Central memory CD8-positive, alpha-beta T cell (primary cell): ENCODE results near the gene CCT3.
A peak's percentile ranks its signal among the peaks of the same experiment; 100 is the strongest.
"Not testable (repeated sequence)": the region's sequence is repeated elsewhere in the genome, so short reads cannot be mapped to it uniquely, and the experiment has no call there.

Source experiments
- ATAC-seq: fragments of 150-1000 bp; cut with Tn5 transposase; replicated peaks from 2 replicates; pipeline ENCODE4 v1.10.0; 2022; ENCODE audit warnings: mild to moderate bottlenecking, moderate FRiP score, moderate number of reproducible peaks; ENCODE audit not compliant: poor library complexity, severe bottlenecking; ENCODE audit errors: extremely low read depth
- DNase-seq, 2 donors: peaks; one replicate each; pipeline ENCODE4 v3.0.0; 2021; ENCODE audit warnings: low spot score in 2 of 2
- H3K27ac Mint-ChIP-seq: one replicate; pipeline ENCODE4 v1.8.0; 2022; ENCODE audit warnings: low read depth, mild to moderate bottlenecking, moderate library complexity, mixed read lengths
- H3K27me3 Mint-ChIP-seq: one replicate; pipeline ENCODE4 v1.8.0; 2022; ENCODE audit warnings: mixed read lengths
- H3K36me3 Mint-ChIP-seq: one replicate; pipeline ENCODE4 v1.8.0; 2022; ENCODE audit warnings: mild to moderate bottlenecking, moderate library complexity, mixed read lengths; ENCODE audit not compliant: insufficient read depth
- H3K4me1 Mint-ChIP-seq: one replicate; pipeline ENCODE4 v1.8.0; 2022; ENCODE audit warnings: mixed read lengths
- H3K4me3 Mint-ChIP-seq: one replicate; pipeline ENCODE4 v1.8.0; 2022; ENCODE audit warnings: mild to moderate bottlenecking, moderate library complexity, mixed read lengths
- H3K9me3 Mint-ChIP-seq: one replicate; pipeline ENCODE4 v1.8.0; 2022; ENCODE audit warnings: mixed read lengths

CCT3 gene

DNA sequence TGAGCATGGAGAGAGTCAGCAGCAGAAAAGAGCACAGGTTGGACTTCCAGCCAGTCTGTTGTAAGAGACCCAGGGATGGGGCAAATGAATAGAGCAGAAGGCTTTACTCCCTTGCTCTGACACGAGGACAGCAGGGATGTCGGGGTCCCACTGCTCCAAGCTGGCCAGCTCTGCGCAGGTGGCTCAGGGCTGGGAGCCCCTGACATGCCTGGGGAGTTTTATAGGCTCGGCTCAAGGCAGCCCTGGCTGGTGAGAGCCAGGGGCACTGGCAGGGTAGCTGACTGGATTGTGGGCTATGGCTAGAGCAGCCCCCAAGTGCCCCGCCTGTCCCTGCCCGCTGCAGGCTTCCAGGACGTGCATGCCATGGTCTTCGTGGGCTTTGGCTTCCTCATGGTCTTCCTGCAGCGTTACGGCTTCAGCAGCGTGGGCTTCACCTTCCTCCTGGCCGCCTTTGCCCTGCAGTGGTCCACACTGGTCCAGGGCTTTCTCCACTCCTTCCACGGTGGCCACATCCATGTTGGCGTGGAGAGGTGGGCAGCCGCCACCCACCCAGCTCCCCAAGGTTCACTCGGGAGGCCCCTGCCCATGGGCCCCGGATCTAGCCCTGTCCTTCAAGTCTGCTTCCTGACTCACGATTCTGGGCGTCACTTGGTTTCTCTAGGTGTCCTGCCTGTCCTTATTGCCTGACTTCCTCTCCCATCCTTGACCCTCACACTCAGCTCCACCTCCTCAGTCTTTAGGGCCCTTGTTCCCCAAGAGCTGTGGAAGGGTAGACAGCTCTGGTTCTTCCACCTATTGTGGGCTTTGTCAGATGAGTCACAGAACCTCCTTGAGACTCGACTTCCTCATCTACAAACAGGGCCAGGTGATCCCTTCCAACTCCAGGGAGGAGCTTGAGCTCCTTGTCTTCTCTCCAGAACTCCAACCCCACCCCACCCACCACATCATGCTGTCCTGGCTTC lies 39.1 kb upstream of the CCT3 start:
- no peaks in the 10 kb centered on the region for H3K4me1 Mint-ChIP-seq
- H3K27ac Mint-ChIP-seq: no peak overlapping the region
- no peaks in the 10 kb centered on the region for H3K9me3 Mint-ChIP-seq
- no peaks in the 10 kb centered on the region for H3K36me3 Mint-ChIP-seq
- DNase-seq: no peak
- no peak for ATAC-seq
- no peak overlapping the region for H3K4me3 Mint-ChIP-seq
- H3K27me3 Mint-ChIP-seq: peaks cover 16% of the 10 kb centered on the region

GRCh38 chr1:156376146-156376545 lies 38.1 kb upstream of the CCT3 start:
- no peaks in the 10 kb centered on the region for H3K4me1 Mint-ChIP-seq
- H3K27me3 Mint-ChIP-seq: peaks cover 24% of the 10 kb centered on the region
- H3K4me3 Mint-ChIP-seq: no peak overlapping the region
- ATAC-seq (no peak), DNase-seq (no peak)
- H3K9me3 Mint-ChIP-seq: no peaks in the 10 kb centered on the region
- no peak overlapping the region for H3K27ac Mint-ChIP-seq
- no peaks in the 10 kb centered on the region for H3K36me3 Mint-ChIP-seq

DNA sequence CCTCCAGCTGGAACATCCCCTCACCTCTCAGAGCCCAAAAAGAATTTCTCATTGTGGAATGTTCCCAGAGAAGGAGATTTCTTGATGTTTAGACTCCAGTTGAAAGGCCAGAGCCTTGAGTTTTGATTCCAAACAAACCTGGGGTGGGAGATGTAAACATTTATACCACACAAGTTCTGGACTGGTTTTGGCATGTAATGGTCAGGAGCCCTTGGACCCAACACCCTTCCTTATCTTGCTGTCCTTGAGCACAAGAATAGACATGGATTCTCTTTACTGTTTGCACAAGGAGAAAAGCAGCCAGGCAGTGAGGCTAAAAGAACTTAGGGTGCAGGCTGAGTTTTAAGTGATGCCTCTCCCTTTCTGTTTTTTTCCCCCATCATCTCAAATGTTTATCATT lies 35.5 kb upstream of the CCT3 start:
- no peak for ATAC-seq
- H3K27ac Mint-ChIP-seq: no peak overlapping the region
- no peaks in the 10 kb centered on the region for H3K36me3 Mint-ChIP-seq
- H3K27me3 Mint-ChIP-seq: peaks cover 36% of the 10 kb centered on the region
- DNase-seq: no peak
- no peaks in the 10 kb centered on the region for H3K9me3 Mint-ChIP-seq
- H3K4me1 Mint-ChIP-seq: peaks cover 5% of the 10 kb centered on the region
- no peak overlapping the region for H3K4me3 Mint-ChIP-seq

GRCh38 chr1:156372876-156373275 lies 34.8 kb upstream of the CCT3 start:
- no peaks in the 10 kb centered on the region for H3K36me3 Mint-ChIP-seq
- DNase-seq (no peak), ATAC-seq (no peak)
- H3K27ac Mint-ChIP-seq: no peak overlapping the region
- H3K27me3 Mint-ChIP-seq: peaks cover 42% of the 10 kb centered on the region
- H3K9me3 Mint-ChIP-seq: no peaks in the 10 kb centered on the region
- H3K4me3 Mint-ChIP-seq: no peak overlapping the region
- peaks cover 5% of the 10 kb centered on the region for H3K4me1 Mint-ChIP-seq

GRCh38 chr1:156372265-156372586 lies 34.1 kb upstream of the CCT3 start:
- no peak overlapping the region for H3K4me3 Mint-ChIP-seq
- no peak overlapping the region for H3K27ac Mint-ChIP-seq
- peaks cover 48% of the 10 kb centered on the region for H3K27me3 Mint-ChIP-seq
- peaks cover 5% of the 10 kb centered on the region for H3K4me1 Mint-ChIP-seq
- ATAC-seq: no peak
- no peaks in the 10 kb centered on the region for H3K36me3 Mint-ChIP-seq
- no peak for DNase-seq
- no peaks in the 10 kb centered on the region for H3K9me3 Mint-ChIP-seq

GRCh38 chr1:156371553-156372264 lies 33.6 kb upstream of the CCT3 start:
- no peaks in the 10 kb centered on the region for H3K9me3 Mint-ChIP-seq
- no peak overlapping the region for H3K27ac Mint-ChIP-seq
- H3K4me1 Mint-ChIP-seq: peaks cover 5% of the 10 kb centered on the region
- ATAC-seq (no peak), DNase-seq (no peak)
- no peaks in the 10 kb centered on the region for H3K36me3 Mint-ChIP-seq
- peaks cover 53% of the 10 kb centered on the region for H3K27me3 Mint-ChIP-seq
- H3K4me3 Mint-ChIP-seq: no peak overlapping the region

- DNase-seq, H3K9me3 Mint-ChIP-seq, ATAC-seq, H3K36me3 Mint-ChIP-seq, H3K4me1 Mint-ChIP-seq, H3K27ac Mint-ChIP-seq: not testable (repeated sequence)
- Mint-ChIP-seq H3K4me3 (peak overlapping the region; percentile 48), H3K27me3 (peaks cover 67% of the 10 kb centered on the region)
These were observed 31.7 kb upstream of the CCT3 start for GRCh38 chr1:156369685-156370286.

DNA sequence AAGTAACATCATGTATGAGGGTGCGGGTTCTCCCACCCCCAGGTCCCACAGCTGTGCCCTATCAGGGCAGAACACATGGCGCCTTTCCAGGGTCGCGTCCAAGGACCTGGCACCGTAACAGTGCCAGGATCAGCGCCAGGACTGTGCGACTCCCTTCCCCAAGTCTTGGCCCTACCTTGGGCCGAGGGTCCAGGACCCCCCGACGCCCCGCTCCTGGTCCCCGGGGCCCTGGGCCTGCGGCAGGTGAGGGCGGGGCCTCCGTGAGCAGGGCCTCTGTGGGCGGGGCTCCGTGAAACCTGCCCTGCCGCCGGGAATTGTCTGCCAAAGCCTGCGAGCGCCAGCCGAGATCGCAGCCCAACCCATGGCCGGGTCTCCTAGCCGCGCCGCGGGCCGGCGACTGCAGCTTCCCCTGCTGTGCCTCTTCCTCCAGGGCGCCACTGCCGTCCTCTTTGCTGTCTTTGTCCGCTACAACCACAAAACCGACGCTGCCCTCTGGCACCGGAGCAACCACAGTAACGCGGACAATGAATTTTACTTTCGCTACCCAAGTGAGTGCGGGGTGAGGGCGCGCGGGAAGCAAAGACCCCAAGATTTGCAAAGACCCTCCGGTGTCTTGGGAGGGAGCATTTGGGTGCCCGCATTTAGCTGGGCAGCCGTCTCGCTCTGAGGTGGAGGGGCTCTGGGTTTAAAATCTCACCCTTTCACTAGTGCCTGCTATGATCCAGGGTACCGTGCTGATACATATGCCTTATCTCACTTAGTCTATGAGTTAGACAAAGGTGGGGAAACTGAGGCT lies 31.0 kb upstream of the CCT3 start, which contains the start of gene RHBG:
RHBG (plus strand) TSS at position 323 of the 796 bp plus-strand sequence; CDS start at position 362, 39 bp downstream.
- Mint-ChIP-seq H3K9me3 (no peaks in the 10 kb centered on the region), H3K27me3 (peaks cover 71% of the 10 kb centered on the region), H3K4me3 (peak within 1 kb of the TSS; percentile 48), H3K4me1 (peaks cover 5% of the 10 kb centered on the region), H3K27ac (no peak within 1 kb of the TSS), H3K36me3 (no peaks in the 10 kb centered on the region)
- ATAC-seq (no peak), DNase-seq (no peak)

- H3K27ac Mint-ChIP-seq: no peak overlapping the region
- H3K4me1 Mint-ChIP-seq: peaks cover 5% of the 10 kb centered on the region
- H3K9me3 Mint-ChIP-seq: no peaks in the 10 kb centered on the region
- ATAC-seq: no peak
- H3K27me3 Mint-ChIP-seq: peaks cover 75% of the 10 kb centered on the region
- H3K4me3 Mint-ChIP-seq: no peak overlapping the region
- no peak for DNase-seq
- H3K36me3 Mint-ChIP-seq: no peaks in the 10 kb centered on the region
These were observed 30.1 kb upstream of the CCT3 start for GRCh38 chr1:156368157-156368658.

DNA sequence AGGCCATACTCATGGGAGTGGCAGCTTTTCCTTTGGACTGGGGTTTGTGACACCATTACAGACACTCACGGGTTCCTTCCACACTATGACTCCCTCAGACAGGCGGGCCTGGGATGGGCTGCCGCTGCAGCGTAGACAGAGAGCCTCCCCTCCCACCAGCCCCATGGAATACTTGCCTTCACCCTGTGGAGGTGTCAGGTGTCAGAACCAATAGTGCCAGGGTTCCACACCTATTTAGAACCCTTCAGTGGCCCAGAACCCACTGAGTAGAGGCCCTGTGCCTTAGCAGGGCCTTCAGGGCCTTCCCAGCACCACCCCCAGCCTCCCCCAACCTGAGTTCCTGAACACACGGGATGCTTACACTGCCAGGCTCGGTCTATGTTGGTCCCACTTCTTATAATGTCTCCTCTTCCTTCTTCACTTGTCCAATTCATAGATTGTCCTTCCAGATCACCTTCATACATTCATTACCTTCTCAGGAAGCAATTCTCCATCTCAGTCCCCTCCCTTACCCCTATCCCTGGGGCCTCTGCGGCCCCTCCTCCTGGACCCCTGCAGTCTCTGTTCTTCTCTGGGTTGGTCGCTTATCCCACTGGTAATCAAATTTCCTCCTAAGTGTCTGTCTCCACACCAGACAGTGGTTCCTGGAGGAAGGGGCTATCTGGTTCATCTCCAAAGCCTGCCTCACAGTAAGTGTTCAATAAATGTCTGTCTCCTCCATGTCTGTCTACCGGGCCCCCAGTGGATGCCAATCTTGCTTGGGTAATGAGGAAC lies 29.5 kb upstream of the CCT3 start:
- H3K4me1 Mint-ChIP-seq: peaks cover 5% of the 10 kb centered on the region
- no peaks in the 10 kb centered on the region for H3K36me3 Mint-ChIP-seq
- no peaks in the 10 kb centered on the region for H3K9me3 Mint-ChIP-seq
- H3K4me3 Mint-ChIP-seq: no peak overlapping the region
- peaks cover 71% of the 10 kb centered on the region for H3K27me3 Mint-ChIP-seq
- DNase-seq (no peak), ATAC-seq (no peak)
- H3K27ac Mint-ChIP-seq: no peak overlapping the region

- Mint-ChIP-seq H3K9me3 (no peaks in the 10 kb centered on the region), H3K4me3 (no peak overlapping the region), H3K36me3 (no peaks in the 10 kb centered on the region), H3K27ac (no peak overlapping the region), H3K27me3 (peaks cover 61% of the 10 kb centered on the region), H3K4me1 (peaks cover 5% of the 10 kb centered on the region)
- ATAC-seq (no peak), DNase-seq (no peak)
These were observed 28.5 kb upstream of the CCT3 start for GRCh38 chr1:156366378-156367166.
